Naive B cell (primary cell): ENCODE measurements around the gene ADAM19. TPM values are rescaled to one million over a fixed set of nuclear protein-coding genes. Genes with fewer than 3 reads are reported as not detected.

Experiments used
- ATAC-seq, 2 donors: fragments of 150-1000 bp; cut with Tn5 transposase; 2 replicates each; pipeline ENCODE4 v1.10.0; 2021; ENCODE audit warnings: low read depth in 2 of 2, mild to moderate bottlenecking in 2 of 2, moderate library complexity in 2 of 2
- DNase-seq: peaks from one replicate; pipeline ENCODE4 v3.0.0; 2022
- H3K27ac Mint-ChIP-seq, 6 donors: one replicate each; pipeline ENCODE4 v1.8.0; 2020 to 2022; ENCODE audit warnings: mild to moderate bottlenecking in 6 of 6, mixed read lengths in 6 of 6, moderate library complexity in 5 of 6, inconsistent platforms in 2 of 6
- H3K27me3 Mint-ChIP-seq, 3 donors: one replicate each; pipeline ENCODE4 v1.8.0; 2021 to 2022; ENCODE audit warnings: mixed read lengths in 3 of 3, mild to moderate bottlenecking in 1 of 3
- H3K36me3 Mint-ChIP-seq, 2 donors: one replicate each; pipeline ENCODE4 v1.8.0; 2020 to 2022; ENCODE audit warnings: mixed read lengths in 2 of 2, inconsistent platforms in 1 of 2, mild to moderate bottlenecking in 1 of 2
- H3K4me1 Mint-ChIP-seq, 3 donors: one replicate each; pipeline ENCODE4 v1.8.0; 2020 to 2022; ENCODE audit warnings: mixed read lengths in 3 of 3, inconsistent platforms in 1 of 3, mild to moderate bottlenecking in 1 of 3, moderate library complexity in 1 of 3
- H3K4me3 Mint-ChIP-seq, 8 donors: one replicate each; pipeline ENCODE4 v1.8.0; 2020 to 2022; ENCODE audit warnings: mild to moderate bottlenecking in 8 of 8, mixed read lengths in 8 of 8, moderate library complexity in 8 of 8, inconsistent platforms in 2 of 8
- H3K9me3 Mint-ChIP-seq, 7 donors: one replicate each; pipeline ENCODE4 v1.8.0; 2020 to 2022; ENCODE audit warnings: mixed read lengths in 7 of 7, mild to moderate bottlenecking in 5 of 7, inconsistent platforms in 2 of 7, moderate library complexity in 1 of 7
- polyA plus RNA-seq, 6 donors: library from polyadenylated mRNA; unstranded; fragments of 300-500 nt; fragmentation: Illumina TruSeq; gene quantifications; one replicate each; pipeline ENCODE4 v1.2.3, GENCODE V29; 2021; ENCODE audit warnings: low read depth in 6 of 6

The ADAM19 gene
- polyA plus RNA-seq, 6 donors from 2014 or later: 6.3 to 75.5 (median 43.4) TPM

- Mint-ChIP-seq H3K27me3 (no peaks in the 10 kb centered on the region), H3K9me3 (no peaks in the 10 kb centered on the region), H3K36me3 (peaks cover 0 to 19% of the 10 kb centered on the region in 2 donors), H3K4me1 (peaks cover 54 to 87% (median 78%) of the 10 kb centered on the region in 3 donors), H3K4me3 (no peak overlapping the region), H3K27ac (peak overlapping the region; percentile 32 to 91 (median 78))
- DNase-seq (no peak), ATAC-seq (no peak)
These were observed 51.6 kb downstream of the ADAM19 start for GRCh38 chr5:157523976-157524375.

DNA sequence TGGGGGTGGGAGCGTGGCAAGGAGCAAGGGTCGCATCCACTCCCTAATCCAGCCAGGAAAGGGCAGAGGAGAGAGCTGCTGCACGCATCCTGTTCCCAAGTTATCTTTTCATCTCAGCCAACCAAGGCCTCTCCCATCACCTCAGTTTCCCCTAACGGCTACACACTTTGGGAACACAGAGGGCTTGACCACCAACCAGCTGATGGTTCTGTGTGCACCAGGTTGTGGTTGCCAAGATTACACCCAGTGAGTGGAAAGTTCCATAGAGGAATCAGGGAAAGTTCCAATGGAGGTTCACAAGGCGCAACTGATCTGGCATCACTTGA is 53.9 kb downstream of the ADAM19 start:
- peaks cover 49 to 86% (median 62%) of the 10 kb centered on the region in 3 donors for H3K4me1 Mint-ChIP-seq

GRCh38 chr5:157520911-157521703 is 54.5 kb downstream of the ADAM19 start:
- no peak for DNase-seq
- ATAC-seq: no peak
- H3K9me3 Mint-ChIP-seq: no peaks in the 10 kb centered on the region
- peaks cover 9 to 22% of the 10 kb centered on the region in 2 donors for H3K36me3 Mint-ChIP-seq
- peaks cover 50 to 84% (median 61%) of the 10 kb centered on the region in 3 donors for H3K4me1 Mint-ChIP-seq
- peak overlapping the region in 3 of 8 donors; percentile 29 to 77 (median 62) for H3K4me3 Mint-ChIP-seq
- H3K27ac Mint-ChIP-seq: peak overlapping the region; percentile 76 to 97 (median 92)
- H3K27me3 Mint-ChIP-seq: no peaks in the 10 kb centered on the region

More for the DNA sequence above, 53.9 kb downstream of the ADAM19 start:
- peak overlapping the region in 5 of 6 donors; percentile 64 to 97 (median 91) for H3K27ac Mint-ChIP-seq
- H3K9me3 Mint-ChIP-seq: no peaks in the 10 kb centered on the region
- peaks cover 6 to 20% of the 10 kb centered on the region in 2 donors for H3K36me3 Mint-ChIP-seq
- peak overlapping the region in 2 of 8 donors; percentile 62 to 77 for H3K4me3 Mint-ChIP-seq
- ATAC-seq: no peak
- no peak for DNase-seq
- no peaks in the 10 kb centered on the region for H3K27me3 Mint-ChIP-seq

DNA sequence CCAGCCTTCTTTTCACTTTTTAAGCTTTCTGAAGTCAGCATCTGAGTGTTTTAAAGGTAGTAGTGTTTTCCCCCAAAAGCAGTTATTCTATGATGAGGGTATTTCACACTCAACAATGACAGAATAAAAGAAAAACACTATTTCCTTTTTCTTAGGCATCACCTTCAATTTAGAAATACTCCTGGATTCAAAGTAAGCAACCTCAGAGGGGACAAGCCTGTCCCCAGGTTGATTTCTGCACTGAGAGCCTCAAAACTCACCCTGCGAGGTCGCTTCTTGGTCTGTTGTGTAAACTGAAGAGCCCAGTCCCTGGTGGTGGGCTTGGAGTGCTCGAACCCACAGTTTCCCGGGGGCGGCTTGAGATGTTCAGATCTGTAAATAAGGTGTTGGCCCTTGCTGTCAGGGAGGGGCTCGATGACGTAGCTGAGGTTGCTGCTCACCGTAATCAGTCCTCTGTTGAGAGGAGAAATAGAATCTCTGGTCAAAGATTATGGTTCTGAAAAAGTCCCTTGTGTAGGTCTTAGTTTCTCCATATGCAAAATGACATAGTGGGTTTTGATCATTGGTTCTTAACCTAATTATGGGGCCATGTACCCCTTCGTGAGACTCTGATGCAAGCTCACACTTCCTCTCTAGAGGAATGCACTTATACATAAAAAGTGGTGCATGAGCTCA is 55.9 kb downstream of the ADAM19 start:
- Mint-ChIP-seq H3K27ac (peak overlapping the region; percentile 74 to 91 (median 80)), H3K27me3 (no peaks in the 10 kb centered on the region), H3K9me3 (no peaks in the 10 kb centered on the region), H3K4me3 (peak overlapping the region in 1 of 8 donors; percentile 25), H3K4me1 (peaks cover 51 to 84% (median 59%) of the 10 kb centered on the region in 3 donors), H3K36me3 (peaks cover 15 to 27% of the 10 kb centered on the region in 2 donors)
- no peak for DNase-seq
- peak; percentile 57 to 63 for ATAC-seq

GRCh38 chr5:157518963-157519362 is 56.6 kb downstream of the ADAM19 start:
- no peak for ATAC-seq
- Mint-ChIP-seq H3K4me1 (peaks cover 48 to 82% (median 56%) of the 10 kb centered on the region in 3 donors), H3K27ac (peak overlapping the region in 5 of 6 donors; percentile 76 to 91 (median 79)), H3K36me3 (peaks cover 19 to 29% of the 10 kb centered on the region in 2 donors), H3K4me3 (no peak overlapping the region), H3K9me3 (no peaks in the 10 kb centered on the region), H3K27me3 (no peaks in the 10 kb centered on the region)
- DNase-seq: no peak

DNA sequence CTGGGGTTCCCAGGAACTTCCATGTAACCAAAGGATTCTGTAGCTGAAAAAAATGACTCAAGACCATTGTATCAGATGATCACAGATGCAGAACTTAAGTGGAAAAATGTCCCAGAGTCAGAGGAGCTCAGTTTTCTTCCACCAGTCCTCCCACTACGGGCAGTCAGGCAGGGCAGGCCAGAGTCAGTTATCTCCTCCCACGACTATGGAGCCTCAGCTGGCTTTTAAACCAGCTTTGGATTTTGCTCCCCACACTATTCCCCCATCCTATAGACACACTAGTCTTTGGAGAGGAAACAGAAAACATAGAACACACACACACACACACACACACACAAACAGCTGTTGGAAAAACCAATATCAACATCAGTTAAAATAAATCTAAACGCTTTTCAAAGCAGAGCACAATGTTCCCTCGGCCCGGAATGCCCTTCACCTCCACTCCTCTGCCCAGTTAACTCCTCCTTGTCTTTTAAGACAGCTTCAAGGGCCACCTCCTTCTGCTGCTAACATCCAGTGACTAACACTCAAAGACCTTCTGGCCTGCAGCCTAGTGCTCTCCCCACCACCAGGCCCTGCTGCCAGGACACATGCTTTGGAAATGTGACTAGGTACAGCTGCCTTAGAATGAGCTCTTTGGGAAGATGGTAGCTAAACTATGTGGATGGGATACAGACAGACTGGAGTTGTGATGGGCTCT is 58.8 kb downstream of the ADAM19 start:
- Mint-ChIP-seq H3K27ac (peak overlapping the region; percentile 58 to 96 (median 86)), H3K9me3 (peaks cover 0 to 3% (median 0%) of the 10 kb centered on the region in 7 donors), H3K4me3 (peak overlapping the region in 2 of 8 donors; percentile 22 to 36), H3K27me3 (no peaks in the 10 kb centered on the region), H3K4me1 (peaks cover 54 to 84% (median 60%) of the 10 kb centered on the region in 3 donors), H3K36me3 (peaks cover 41 to 46% of the 10 kb centered on the region in 2 donors)
- no peak for DNase-seq
- no peak for ATAC-seq

DNA sequence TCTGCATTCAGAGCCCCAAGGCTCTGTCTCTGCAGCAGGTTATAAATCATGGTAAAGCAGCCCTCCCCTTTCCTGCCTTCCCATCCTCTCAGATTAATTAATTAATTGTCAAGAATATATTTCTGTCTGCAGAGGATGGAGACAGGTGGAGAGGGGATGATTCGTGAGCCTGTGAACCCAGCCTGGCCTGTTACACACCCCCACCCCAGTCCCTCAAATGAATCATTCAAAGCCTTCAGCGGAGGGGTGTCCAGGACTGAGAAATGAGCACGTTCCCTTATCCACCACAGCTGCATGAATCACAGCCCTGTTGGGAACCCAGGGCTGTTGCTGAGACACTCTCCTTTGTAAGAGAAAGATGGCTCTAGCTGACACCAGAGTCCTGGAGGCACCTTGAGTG is 59.6 kb downstream of the ADAM19 start:
- H3K36me3 Mint-ChIP-seq: peaks cover 48 to 49% of the 10 kb centered on the region in 2 donors
- H3K27ac Mint-ChIP-seq: peak overlapping the region in 5 of 6 donors; percentile 85 to 96 (median 90)
- ATAC-seq (no peak), DNase-seq (no peak)
- no peaks in the 10 kb centered on the region for H3K27me3 Mint-ChIP-seq
- H3K4me3 Mint-ChIP-seq: peak overlapping the region in 1 of 8 donors; percentile 25
- peaks cover 49 to 84% (median 60%) of the 10 kb centered on the region in 3 donors for H3K4me1 Mint-ChIP-seq
- peaks cover 0 to 3% (median 0%) of the 10 kb centered on the region in 7 donors for H3K9me3 Mint-ChIP-seq

DNA sequence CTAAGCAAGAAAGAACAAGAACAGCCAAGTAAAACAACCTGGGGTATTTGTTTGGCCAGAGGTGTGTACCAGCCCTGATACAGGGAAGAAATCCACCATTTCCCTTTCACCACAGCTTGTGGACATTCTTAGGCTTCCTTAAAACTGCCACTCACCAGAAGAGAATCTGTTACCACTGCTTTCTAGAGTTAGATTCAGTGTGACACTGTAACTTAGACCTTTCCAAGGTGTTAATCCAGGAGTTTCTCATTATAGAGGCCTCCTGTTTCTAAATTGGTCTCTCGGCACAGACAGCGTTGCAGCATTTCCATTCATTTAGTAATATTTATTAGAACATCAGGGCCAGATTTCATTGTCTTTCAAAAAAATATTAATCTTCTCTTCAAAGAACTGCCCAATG is 60.6 kb downstream of the ADAM19 start:
- H3K36me3 Mint-ChIP-seq: peaks cover 57% of the 10 kb centered on the region in 2 donors
- no peak for ATAC-seq
- peak overlapping the region in 5 of 6 donors; percentile 84 to 96 (median 85) for H3K27ac Mint-ChIP-seq

GRCh38 chr5:157513182-157513581 is 62.4 kb downstream of the ADAM19 start:
- no peak overlapping the region for H3K4me3 Mint-ChIP-seq
- H3K4me1 Mint-ChIP-seq: peaks cover 66 to 91% (median 81%) of the 10 kb centered on the region in 3 donors
- peaks cover 0 to 3% (median 0%) of the 10 kb centered on the region in 7 donors for H3K9me3 Mint-ChIP-seq
- no peaks in the 10 kb centered on the region for H3K27me3 Mint-ChIP-seq
- peaks cover 70% of the 10 kb centered on the region in 2 donors for H3K36me3 Mint-ChIP-seq
- peak overlapping the region; percentile 70 to 97 (median 92) for H3K27ac Mint-ChIP-seq
- DNase-seq (no peak), ATAC-seq (no peak)

More for the DNA sequence above, 60.6 kb downstream of the ADAM19 start:
- H3K4me3 Mint-ChIP-seq: peak overlapping the region in 1 of 8 donors; percentile 2
- H3K27me3 Mint-ChIP-seq: no peaks in the 10 kb centered on the region
- no peak for DNase-seq
- H3K9me3 Mint-ChIP-seq: peaks cover 0 to 3% (median 0%) of the 10 kb centered on the region in 7 donors
- H3K4me1 Mint-ChIP-seq: peaks cover 53 to 85% (median 63%) of the 10 kb centered on the region in 3 donors

GRCh38 chr5:157511651-157512644 is 63.6 kb downstream of the ADAM19 start:
- ATAC-seq (no peak), DNase-seq (no peak)
- H3K27me3 Mint-ChIP-seq: no peaks in the 10 kb centered on the region
- peak overlapping the region; percentile 72 to 97 (median 92) for H3K27ac Mint-ChIP-seq
- H3K36me3 Mint-ChIP-seq: peaks cover 70 to 74% of the 10 kb centered on the region in 2 donors
- peaks cover 70 to 92% (median 86%) of the 10 kb centered on the region in 3 donors for H3K4me1 Mint-ChIP-seq
- peak overlapping the region in 3 of 8 donors; percentile 3 to 30 (median 21) for H3K4me3 Mint-ChIP-seq
- H3K9me3 Mint-ChIP-seq: peaks cover 0 to 3% (median 0%) of the 10 kb centered on the region in 7 donors

DNA sequence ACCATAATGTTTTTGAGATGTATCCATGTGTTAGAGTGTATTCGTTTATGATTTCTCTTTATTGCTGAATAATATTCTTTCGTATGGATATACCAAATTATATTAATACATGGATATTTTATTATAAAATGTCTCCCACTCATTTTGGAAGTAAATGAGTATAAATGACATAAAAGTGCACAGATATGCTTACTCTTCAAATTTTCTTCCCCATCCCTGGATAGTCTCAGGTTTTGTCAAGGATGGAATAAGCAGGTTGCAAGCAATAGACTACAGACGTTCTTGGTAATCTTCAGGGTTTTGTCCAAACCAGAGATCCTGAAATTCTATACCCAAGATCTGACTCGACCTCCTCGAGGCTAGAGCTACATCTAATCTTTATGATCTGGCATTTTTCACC is 64.9 kb downstream of the ADAM19 start:
- ATAC-seq (no peak), DNase-seq (no peak)
- H3K9me3 Mint-ChIP-seq: peaks cover 0 to 3% (median 0%) of the 10 kb centered on the region in 7 donors
- peak overlapping the region in 2 of 8 donors; percentile 40 to 49 for H3K4me3 Mint-ChIP-seq
- peaks cover 75 to 97% (median 88%) of the 10 kb centered on the region in 3 donors for H3K4me1 Mint-ChIP-seq
- no peaks in the 10 kb centered on the region for H3K27me3 Mint-ChIP-seq
- H3K27ac Mint-ChIP-seq: peak overlapping the region; percentile 50 to 97 (median 92)
- peaks cover 77 to 80% of the 10 kb centered on the region in 2 donors for H3K36me3 Mint-ChIP-seq

DNA sequence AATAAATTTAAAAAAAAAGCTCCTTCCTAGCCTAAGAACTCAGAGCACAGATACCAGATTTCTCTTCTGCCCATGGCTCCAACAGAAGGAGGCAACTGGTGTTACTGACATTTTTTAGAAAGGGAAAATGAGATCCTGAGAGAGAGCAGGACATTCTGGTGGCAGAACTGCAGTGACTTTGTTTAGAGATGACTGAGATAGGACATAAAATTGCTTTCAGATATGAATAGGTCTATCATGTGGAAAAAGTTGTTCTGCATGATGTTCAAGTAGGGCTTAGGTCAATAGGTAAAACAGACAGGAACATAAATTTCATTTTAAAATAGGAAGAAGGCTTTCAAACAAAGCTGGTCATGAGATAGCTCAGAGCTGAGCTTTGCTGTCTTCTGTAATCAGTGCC is 66.0 kb downstream of the ADAM19 start:
- peak overlapping the region; percentile 41 to 94 (median 86) for H3K27ac Mint-ChIP-seq
- DNase-seq: no peak
- H3K4me1 Mint-ChIP-seq: peaks cover 70 to 97% (median 88%) of the 10 kb centered on the region in 3 donors
- peak; percentile 13 to 18 for ATAC-seq
- no peaks in the 10 kb centered on the region for H3K27me3 Mint-ChIP-seq
- peak overlapping the region in 3 of 8 donors; percentile 35 to 71 (median 40) for H3K4me3 Mint-ChIP-seq
- peaks cover 75 to 82% of the 10 kb centered on the region in 2 donors for H3K36me3 Mint-ChIP-seq
- H3K9me3 Mint-ChIP-seq: peaks cover 0 to 6% (median 0%) of the 10 kb centered on the region in 7 donors
